B cell (primary cell): ENCODE measurements around the gene ULBP2. TPM values are rescaled to one million over a fixed set of nuclear protein-coding genes. Genes with fewer than 3 reads are reported as not detected.

Experiments used
- ATAC-seq: fragments of 200-7000 bp; cut with Tn5 transposase; one replicate; pipeline ENCODE4 v1.10.0; 2021; ENCODE audit warnings: low read depth, mild to moderate bottlenecking, moderate number of reproducible peaks, moderate library complexity
- CTCF ChIA-PET: fragments of 350-600 bp; sonication (Branson Sonifier 250); formaldehyde crosslinking; loops from one replicate; lab custom pipeline; 2021; ENCODE audit warnings: antibody characterized with exemption, inconsistent platforms; lab: Charles Lee
- POLR2A ChIA-PET: fragments of 350-600 bp; sonication (Branson Sonifier 250); formaldehyde crosslinking; loops from one replicate; lab custom pipeline; 2021; ENCODE audit warnings: antibody characterized with exemption; lab: Charles Lee
- DNase-seq: peaks from one replicate; pipeline ENCODE4 v3.0.0; 2013
- H2AFZ ChIP-seq: 2 replicates; pipeline ENCODE4 v1.6.1; 2012; ENCODE audit warnings: mild to moderate bottlenecking, low read depth, low read length; ENCODE audit not compliant: insufficient read depth, poor library complexity, severe bottlenecking
- H3K27ac ChIP-seq, 2 donors: 1 replicate in 1 of 2; 2 replicates in 1 of 2; pipeline ENCODE4 v1.5.1; 2012 to 2013; ENCODE audit warnings: low read length in 2 of 2, mild to moderate bottlenecking in 2 of 2, moderate library complexity in 1 of 2
- H3K27me3 ChIP-seq, 4 experiments: fragments of 200-600 bp in 1 of 4; sonication (generic) in 1 of 4; replicated peaks in 1 of 4; 1 replicate in 2 of 4; 2 replicates in 2 of 4; pipeline versions ENCODE4 v1.6.1 to v1.7.0; 2013 to 2016; ENCODE audit warnings: low read length in 3 of 4, mild to moderate bottlenecking in 2 of 4, mixed read lengths in 1 of 4, moderate library complexity in 1 of 4; ENCODE audit not compliant: insufficient read depth in 4 of 4, control insufficient read depth in 3 of 4; ENCODE audit errors: control extremely low read depth in 1 of 4
- H3K36me3 ChIP-seq, 2 experiments: replicated peaks in 1 of 2; 1 replicate in 1 of 2; 2 replicates in 1 of 2; pipeline versions ENCODE4 v1.6.1 to v1.7.1; 2013; ENCODE audit warnings: low read length in 1 of 2; ENCODE audit not compliant: insufficient read depth in 2 of 2, control insufficient read depth in 1 of 2; ENCODE audit errors: control extremely low read depth in 1 of 2, extremely low read depth in 1 of 2
- H3K4me1 ChIP-seq, 2 donors: fragments of 200-600 bp in 1 of 2; sonication (generic) in 1 of 2; 1 replicate in 1 of 2; 2 replicates in 1 of 2; pipeline versions ENCODE4 v1.5.1 to v1.6.1; 2013 to 2017; ENCODE audit warnings: low read length in 2 of 2; ENCODE audit not compliant: control insufficient read depth in 2 of 2, insufficient read depth in 2 of 2
- H3K4me2 ChIP-seq: replicated peaks from 2 replicates; pipeline ENCODE3; 2012; ENCODE audit warnings: mild to moderate bottlenecking, low read depth, low read length; ENCODE audit not compliant: poor library complexity, severe bottlenecking
- H3K4me3 ChIP-seq, 5 experiments: fragments of 200-600 bp in 1 of 5; sonication (generic) in 1 of 5; 1 replicate in 3 of 5; 2 replicates in 2 of 5; pipeline versions ENCODE4 v1.5.1 to v1.7.0; 2011 to 2016; ENCODE audit warnings: low read length in 4 of 5, mild to moderate bottlenecking in 4 of 5, low read depth in 2 of 5, control low read depth in 1 of 5, moderate library complexity in 1 of 5; ENCODE audit not compliant: insufficient read depth in 1 of 5; ENCODE audit errors: control extremely low read depth in 1 of 5, extremely low read depth in 1 of 5
- H3K79me2 ChIP-seq: fragments of 200-600 bp; sonication (generic); one replicate; pipeline ENCODE4 v1.6.0; 2016; ENCODE audit warnings: low read length; ENCODE audit not compliant: control insufficient read depth, insufficient read depth
- H3K9ac ChIP-seq: fragments of 200-600 bp; sonication (generic); 2 replicates; pipeline ENCODE4 v1.6.1; 2017; ENCODE audit warnings: mild to moderate bottlenecking, low read length, moderate library complexity
- H3K9me3 ChIP-seq, 3 donors: one replicate each; pipeline versions ENCODE4 v1.6.1 to v1.7.1; 2013; ENCODE audit warnings: low read length in 2 of 3; ENCODE audit not compliant: control insufficient read depth in 2 of 3, insufficient read depth in 1 of 3; ENCODE audit errors: control extremely low read depth in 1 of 3
- H4K20me1 ChIP-seq: 2 replicates; pipeline ENCODE4 v1.6.0; 2012; ENCODE audit warnings: mild to moderate bottlenecking, low read length; ENCODE audit not compliant: insufficient read depth, control insufficient read depth, poor library complexity, severe bottlenecking
- H3K27ac Mint-ChIP-seq: one replicate; pipeline ENCODE4 v1.8.0; 2021; ENCODE audit warnings: mixed read lengths
- H3K27me3 Mint-ChIP-seq: one replicate; pipeline ENCODE4 v1.8.0; 2021; ENCODE audit warnings: mixed read lengths
- H3K4me1 Mint-ChIP-seq: one replicate; pipeline ENCODE4 v1.8.0; 2021; ENCODE audit warnings: mixed read lengths
- H3K4me3 Mint-ChIP-seq: one replicate; pipeline ENCODE4 v1.8.0; 2021; ENCODE audit warnings: mixed read lengths
- H3K9me3 Mint-ChIP-seq: one replicate; pipeline ENCODE4 v1.8.0; 2022; ENCODE audit warnings: mixed read lengths; ENCODE audit not compliant: insufficient read depth
- CTCF ChIP-seq: fragments of 200-600 bp; IDR thresholded peaks from one replicate; pipeline ENCODE4 v1.8.0; 2022; ENCODE audit warnings: antibody characterized with exemption, mild to moderate bottlenecking
- EZH2 ChIP-seq: IDR thresholded peaks from 2 replicates; pipeline ENCODE4 v1.6.1; 2012; ENCODE audit warnings: borderline replicate concordance, low read depth, mild to moderate bottlenecking, moderate library complexity, low read length; ENCODE audit not compliant: insufficient read depth, poor library complexity, severe bottlenecking
- WGBS: methylation state at CpG from one replicate; pipeline ENCODE4 v1.1.5; 2013; ENCODE audit warnings: missing lambda C conversion rate; ENCODE audit not compliant: insufficient coverage; 5-methylcytosine and 5-hydroxymethylcytosine counted together
- intact Hi-C: fragments of 100-400 bp; cut with micrococcal nuclease; formaldehyde crosslinking; loops from one replicate; pipeline ENCODE4 v1.10.0; 2022
- polyA plus RNA-seq: library from polyadenylated mRNA; depleted of rRNA; stranded (reverse); fragments of >200 nt; gene quantifications from 2 replicates; pipeline ENCODE4 v1.2.3, GENCODE V29; 2012
- total RNA-seq, 2 donors: library from RNA; stranded (reverse); fragments of 120-200 nt in 1 of 2; gene quantifications; 1 replicate in 1 of 2; 2 replicates in 1 of 2; pipeline versions ENCODE4 v1.2.3 to v1.2.4, GENCODE V29; 2013 to 2022

The ULBP2 gene
- total and polyA plus RNA-seq, 2 donors (not counting 1 experiment from before 2014, with no cell fraction given) = 0.31 TPM; not detected in 1

- H3K9me3 Mint-ChIP-seq = no peaks in the 10 kb centered on the region
- peaks cover 29 to 38% of the 10 kb centered on the region in 2 donors for H3K4me1 ChIP-seq
- intact Hi-C loops = loop anchor here (2.0 kb wide), 1 partner anchor 13 kb away; no protein-coding TSS in a partner anchor
- H4K20me1 ChIP-seq = peaks cover 5% of the 10 kb centered on the region
- CTCF ChIA-PET = interaction anchor here (2.4 kb wide), 1 partner anchor 25 kb away, joined by 8 read pairs; no protein-coding TSS in a partner anchor
- no peaks in the 10 kb centered on the region for H3K79me2 ChIP-seq
- peaks cover 0 to 36% (median 13%) of the 10 kb centered on the region in 3 donors for H3K9me3 ChIP-seq
- H3K27me3 Mint-ChIP-seq = peaks cover 73% of the 10 kb centered on the region
- TF ChIP-seq EZH2 (no peak), CTCF (no peak)
- H3K36me3 ChIP-seq = no peaks in the 10 kb centered on the region
- POLR2A ChIA-PET = no interaction called here
- H3K27ac Mint-ChIP-seq = no peak overlapping the region
- H3K4me1 Mint-ChIP-seq = peaks cover 31% of the 10 kb centered on the region
- no peak overlapping the region for H2AFZ ChIP-seq
- 36% methylated on average over 4 of the region's 4 CpGs for WGBS
- no peak overlapping the region for H3K9ac ChIP-seq
- H3K4me3 ChIP-seq = no peak overlapping the region
- no peak overlapping the region for H3K4me2 ChIP-seq
- H3K4me3 Mint-ChIP-seq = peak overlapping the region; percentile 90
- peaks cover 0 to 78% (median 56%) of the 10 kb centered on the region in 4 experiments for H3K27me3 ChIP-seq
- ATAC-seq (no peak), DNase-seq (no peak)
- H3K27ac ChIP-seq = no peak overlapping the region
These were observed 50.0 kb downstream of the ULBP2 start for GRCh38 chr6:149991838-149992237.

GRCh38 chr6:149995235-149995750, 53.5 kb downstream of the ULBP2 start:
- POLR2A ChIA-PET = no interaction called here
- Histone ChIP-seq H3K9ac (no peak overlapping the region), H3K79me2 (no peaks in the 10 kb centered on the region), H4K20me1 (peaks cover 5% of the 10 kb centered on the region), H3K27me3 (peaks cover 0 to 50% (median 25%) of the 10 kb centered on the region in 4 experiments), H3K27ac (no peak overlapping the region), H3K4me2 (no peak overlapping the region), H3K4me1 (peaks cover 15 to 21% of the 10 kb centered on the region in 2 donors), H3K4me3 (no peak overlapping the region), H2AFZ (no peak overlapping the region), H3K9me3 (peaks cover 0 to 8% (median 0%) of the 10 kb centered on the region in 3 donors), H3K36me3 (no peaks in the 10 kb centered on the region)
- Mint-ChIP-seq H3K9me3 (no peaks in the 10 kb centered on the region), H3K27ac (no peak overlapping the region), H3K4me1 (peaks cover 15% of the 10 kb centered on the region), H3K4me3 (no peak overlapping the region), H3K27me3 (peaks cover 53% of the 10 kb centered on the region)
- no peak for DNase-seq
- no peak for TF ChIP-seq EZH2
- ATAC-seq = no peak
- CTCF ChIA-PET = no interaction called here
- intact Hi-C loops = no loop called here
- 86% methylated on average over 6 of the region's 6 CpGs for WGBS
